SU-DHL-6 (cell line): ENCODE data around the gene GSTO1.

Experiments
- CTCF ChIP-seq: fragments of 200-600 bp; sonication (generic); IDR thresholded peaks from one replicate; pipeline ENCODE4 v1.5.1; 2017; ENCODE audit warnings: antibody characterized with exemption, mild to moderate bottlenecking, low read length, moderate library complexity; ENCODE audit not compliant: insufficient read depth, poor library complexity, severe bottlenecking
- EZH2phosphoT487 ChIP-seq: fragments of 200-600 bp; sonication (generic), shearing (Covaris generic); conservative IDR thresholded peaks from 2 replicates; pipeline ENCODE4 v1.6.1; 2018; ENCODE audit warnings: mild to moderate bottlenecking, antibody characterized with exemption, low read length, moderate library complexity, mixed read lengths

- TF ChIP-seq CTCF (no peak), EZH2phosphoT487 (no peak)
Observed at GRCh38 chr10:104253106-104253505, 1.6 kb upstream of the GSTO1 start.
